Glomerular visceral epithelial cell (primary cell): ENCODE results near the gene RDH12.
"Not testable (repeated sequence)": the region's sequence is repeated elsewhere in the genome, so short reads cannot be mapped to it uniquely, and the experiment has no call there.

ENCODE experiments used
- DNase-seq: peaks from one replicate; pipeline ENCODE4 v3.0.0-alpha.2; 2016; ENCODE audit errors: extremely low spot score

RDH12 gene

DNA sequence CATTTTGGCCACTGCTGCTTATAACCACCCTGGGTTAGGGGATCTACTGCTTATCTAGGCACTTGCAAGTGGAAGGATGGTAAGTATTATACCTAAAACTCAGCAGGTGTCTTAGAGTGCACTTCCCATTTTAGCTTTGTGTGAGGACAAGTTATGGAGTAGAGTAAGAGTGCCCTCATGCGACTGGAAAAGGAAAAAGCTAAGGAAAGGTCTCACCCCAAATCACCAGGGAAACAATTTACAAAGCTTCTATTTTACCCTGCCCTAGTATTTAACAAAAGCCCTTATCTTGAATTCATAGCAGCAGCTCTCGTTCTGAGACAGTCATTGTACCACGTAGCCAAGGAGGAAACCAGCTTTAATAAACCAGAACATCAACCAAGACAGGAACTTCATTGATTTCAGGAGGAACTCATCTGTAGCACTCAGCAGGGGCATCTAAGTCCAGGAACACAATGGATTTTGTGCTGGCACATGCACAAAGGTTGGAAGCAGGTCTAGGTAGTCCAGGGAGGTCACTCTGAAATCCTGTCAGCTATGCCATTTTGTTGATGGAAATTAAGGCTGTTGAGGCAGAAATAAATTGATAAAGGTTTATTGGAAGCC, 2.9 kb downstream of the RDH12 start:
- DNase-seq: peak; percentile 63

GRCh38 chr14:67705211-67705610, 3.5 kb downstream of the RDH12 start:
- DNase-seq: no peak

- DNase-seq: not testable (repeated sequence)
Measured at GRCh38 chr14:67709346-67709745, 7.7 kb downstream of the RDH12 start.

DNA sequence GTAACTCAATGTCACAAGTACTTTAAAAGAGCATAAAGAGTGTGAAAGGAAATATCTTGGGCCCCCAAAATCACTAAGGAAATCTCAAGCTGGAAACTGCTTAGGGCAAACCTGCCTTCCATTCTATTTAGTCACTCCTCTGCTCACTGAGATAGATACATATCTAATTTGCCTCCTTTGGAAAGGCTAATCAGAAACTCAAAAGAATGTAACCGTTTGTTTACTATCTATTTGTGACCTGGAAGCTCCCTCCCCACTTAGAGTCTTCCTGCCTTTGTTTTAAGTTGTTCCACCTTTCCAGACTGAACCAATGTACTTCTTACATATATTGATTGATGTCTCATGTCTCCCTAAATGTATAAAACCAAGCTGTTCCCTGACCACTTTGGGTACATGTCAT, 8.1 kb downstream of the RDH12 start:
- DNase-seq: not testable (repeated sequence)

DNA sequence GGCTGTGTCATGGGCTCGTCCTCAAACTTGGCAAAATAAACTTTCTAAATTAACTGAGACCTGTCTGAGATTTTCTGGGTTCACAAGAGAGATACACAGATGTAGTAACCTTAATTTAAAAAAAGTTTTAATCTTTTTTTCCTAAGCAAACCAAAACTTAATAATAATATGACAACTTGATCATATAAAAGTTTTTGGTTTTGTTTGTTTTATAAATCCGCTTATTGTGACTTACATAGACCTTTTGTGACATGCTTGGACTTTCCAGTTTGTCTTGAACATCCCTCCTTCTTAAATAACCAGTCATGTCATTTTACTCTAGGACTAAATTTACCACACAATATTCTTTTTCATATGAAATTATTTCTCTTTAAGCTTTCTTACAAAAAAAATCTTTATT, 8.5 kb downstream of the RDH12 start:
- no peak for DNase-seq

DNA sequence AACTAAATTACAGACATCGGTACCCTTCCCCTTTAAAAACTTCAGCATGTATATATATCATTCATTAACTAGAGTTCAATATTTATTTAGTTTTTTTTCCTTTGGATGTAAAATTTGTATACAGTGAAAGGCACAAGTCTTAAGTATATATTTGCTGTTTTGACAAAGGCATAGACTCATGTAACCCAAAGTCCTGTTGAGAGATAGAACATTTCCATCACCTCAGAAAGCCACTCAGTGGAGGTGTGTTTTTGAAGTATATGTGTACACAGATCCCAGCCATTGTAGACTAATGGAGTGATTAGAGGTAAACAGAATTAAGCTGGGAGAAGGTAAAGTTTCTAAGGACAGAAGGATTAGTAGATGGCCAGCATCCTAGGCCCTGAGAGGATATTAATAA, 15.4 kb downstream of the RDH12 start:
- DNase-seq: no peak

- DNase-seq: no peak
Measured at GRCh38 chr14:67718265-67718664, 16.6 kb downstream of the RDH12 start.

- DNase-seq: not testable (repeated sequence)
Measured at GRCh38 chr14:67719385-67719784, 17.7 kb downstream of the RDH12 start.

- DNase-seq: no peak
Measured at GRCh38 chr14:67719866-67720265, 18.2 kb downstream of the RDH12 start.

GRCh38 chr14:67721875-67722274, 20.2 kb downstream of the RDH12 start:
- no peak for DNase-seq

GRCh38 chr14:67722293-67722692, 20.6 kb downstream of the RDH12 start:
- no peak for DNase-seq

DNA sequence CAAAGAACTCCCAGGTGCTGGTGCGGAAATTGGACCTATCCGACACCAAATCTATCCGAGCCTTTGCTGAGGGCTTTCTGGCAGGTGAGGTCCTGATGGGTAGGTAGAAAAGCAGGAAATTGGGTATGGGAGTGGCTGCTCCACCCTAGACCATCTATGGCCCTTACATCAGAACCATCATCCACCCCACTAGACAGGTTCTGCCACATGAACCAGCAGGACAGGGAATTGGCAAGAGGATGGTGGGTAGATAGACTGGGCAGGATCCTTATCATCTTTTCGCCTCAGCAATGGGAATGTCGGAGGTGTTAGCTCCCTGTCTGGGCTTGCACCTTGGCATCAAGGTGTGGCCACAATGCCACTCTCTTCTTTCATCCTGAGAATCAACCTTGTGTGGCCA, 23.5 kb downstream of the RDH12 start:
- DNase-seq: no peak

DNA sequence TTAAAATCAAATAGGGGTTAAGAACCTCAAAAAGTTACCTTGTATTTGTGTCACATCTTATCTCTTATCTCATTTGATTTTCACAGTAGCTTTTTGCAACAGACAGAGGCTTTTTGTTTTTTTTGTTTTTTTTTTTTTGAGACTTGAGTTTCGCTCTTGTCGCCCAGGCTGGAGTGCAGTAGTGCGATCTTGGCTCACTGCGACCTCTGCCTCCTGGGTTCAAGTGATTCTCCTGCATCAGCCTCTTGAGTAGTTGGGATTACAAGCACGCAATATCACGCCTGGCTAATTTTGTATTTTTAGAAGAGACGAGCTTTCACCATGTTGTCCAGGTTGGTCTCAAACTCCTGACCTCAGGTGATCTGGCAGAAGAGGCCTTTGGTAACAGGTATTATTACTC, 25.7 kb downstream of the RDH12 start:
- DNase-seq: no peak

GRCh38 chr14:67728258-67728657, 26.6 kb downstream of the RDH12 start:
- no peak for DNase-seq

DNA sequence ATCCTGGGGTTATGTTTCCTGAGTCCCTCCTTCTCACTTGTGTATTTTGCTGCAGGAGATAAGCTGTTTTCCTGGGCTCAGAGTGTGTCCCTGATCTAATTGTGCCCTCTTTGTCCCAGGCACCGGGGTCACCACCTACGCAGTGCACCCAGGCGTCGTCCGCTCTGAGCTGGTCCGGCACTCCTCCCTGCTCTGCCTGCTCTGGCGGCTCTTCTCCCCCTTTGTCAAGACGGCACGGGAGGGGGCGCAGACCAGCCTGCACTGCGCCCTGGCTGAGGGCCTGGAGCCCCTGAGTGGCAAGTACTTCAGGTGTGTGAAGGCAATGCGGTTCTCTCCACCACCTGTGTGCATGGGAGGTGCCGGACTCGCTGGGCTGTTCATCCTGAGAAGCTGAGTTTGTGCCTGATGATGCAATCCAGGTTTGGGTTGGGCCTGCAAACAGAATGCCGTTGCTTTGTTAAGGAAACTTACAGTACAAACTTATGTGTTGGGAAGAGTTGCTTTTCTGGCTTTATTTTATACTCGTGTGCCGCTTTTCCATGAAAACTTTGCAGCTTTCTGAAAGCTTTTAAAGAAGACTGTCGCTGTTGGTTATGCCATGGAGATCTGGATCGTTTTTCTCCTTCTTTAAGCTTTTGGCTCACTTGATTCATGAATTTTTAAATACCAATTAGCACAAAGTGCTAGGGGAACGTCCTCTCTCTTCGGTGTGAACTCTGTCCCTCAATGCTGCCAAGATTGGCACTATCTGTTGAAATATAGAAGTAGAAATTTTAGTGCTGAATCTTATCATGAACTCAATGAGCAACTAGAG, 27.6 kb downstream of the RDH12 start:
- no peak for DNase-seq

DNA sequence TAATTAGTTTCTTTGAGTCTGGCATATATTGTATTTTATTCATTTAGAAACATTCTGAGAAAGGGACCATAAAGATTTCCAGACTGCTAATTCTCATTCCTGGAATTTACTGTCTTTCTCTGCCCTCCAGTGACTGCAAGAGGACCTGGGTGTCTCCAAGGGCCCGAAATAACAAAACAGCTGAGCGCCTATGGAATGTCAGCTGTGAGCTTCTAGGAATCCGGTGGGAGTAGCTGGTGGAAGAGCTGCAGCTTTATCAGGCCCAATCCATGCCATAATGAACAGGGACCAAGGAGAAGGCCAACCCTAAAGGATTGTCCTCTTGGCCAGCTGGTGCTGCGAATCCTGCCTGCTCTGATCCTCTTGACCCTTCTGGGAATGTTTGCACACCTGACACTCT, 31.9 kb downstream of the RDH12 start:
- no peak for DNase-seq

DNA sequence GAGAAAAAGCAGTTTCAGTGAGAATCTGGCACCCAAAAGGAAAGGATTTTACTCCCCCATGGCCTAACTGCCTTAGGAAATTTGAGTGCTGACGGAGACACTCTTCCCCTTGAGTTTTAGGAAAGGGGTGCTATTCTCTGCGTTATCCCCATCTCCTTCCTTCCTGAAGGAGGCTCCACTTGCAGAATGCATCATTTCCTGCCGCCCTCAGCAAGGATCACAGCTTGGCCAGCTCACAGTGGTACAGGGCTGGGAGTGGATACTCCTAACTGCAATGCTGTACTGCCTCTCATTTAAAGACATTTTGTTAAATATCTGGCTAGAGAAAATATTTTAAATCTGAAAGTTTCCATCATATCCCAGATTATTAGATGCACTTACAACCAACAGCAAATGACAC, 33.0 kb downstream of the RDH12 start:
- no peak for DNase-seq

DNA sequence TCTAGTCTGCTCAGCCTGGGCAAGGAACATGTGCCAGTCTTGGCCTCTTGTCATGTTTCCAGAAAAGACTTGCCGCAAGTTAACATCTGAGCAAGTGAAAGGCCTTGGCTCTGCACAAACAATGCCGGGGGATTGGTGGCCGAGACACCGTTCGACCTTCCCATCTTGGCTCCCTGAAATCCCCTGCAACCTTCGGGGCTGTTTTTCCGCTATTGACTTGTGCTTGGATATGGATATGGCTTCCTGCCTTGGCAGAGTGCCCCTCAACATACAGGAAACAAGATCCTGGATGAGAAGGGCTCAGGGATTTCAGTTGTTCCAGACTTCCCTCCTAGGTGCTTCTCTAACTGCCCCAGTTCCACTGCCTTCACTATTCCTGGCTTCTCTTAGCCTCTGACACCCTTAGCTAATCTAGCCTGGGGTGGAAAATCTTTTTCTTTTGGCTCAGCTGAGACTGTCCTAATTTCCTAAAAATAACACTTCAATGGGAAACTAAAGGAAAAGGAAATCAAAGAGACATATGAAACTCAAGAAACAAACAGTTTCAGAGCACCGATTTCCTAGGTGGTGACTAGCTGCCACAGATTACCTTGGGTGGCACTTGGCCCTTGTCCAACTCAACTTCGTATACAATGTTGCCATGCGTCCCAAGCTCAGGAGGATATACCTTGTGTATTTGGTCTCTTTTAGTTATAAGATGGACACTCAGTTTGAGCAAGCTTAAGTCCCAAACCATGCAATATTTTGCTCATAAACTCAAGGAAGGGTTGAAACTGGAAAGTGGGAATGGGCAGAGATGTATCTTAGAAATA, 33.9 kb downstream of the RDH12 start:
- DNase-seq: no peak

GRCh38 chr14:67736771-67737170, 35.1 kb downstream of the RDH12 start:
- DNase-seq: no peak

DNA sequence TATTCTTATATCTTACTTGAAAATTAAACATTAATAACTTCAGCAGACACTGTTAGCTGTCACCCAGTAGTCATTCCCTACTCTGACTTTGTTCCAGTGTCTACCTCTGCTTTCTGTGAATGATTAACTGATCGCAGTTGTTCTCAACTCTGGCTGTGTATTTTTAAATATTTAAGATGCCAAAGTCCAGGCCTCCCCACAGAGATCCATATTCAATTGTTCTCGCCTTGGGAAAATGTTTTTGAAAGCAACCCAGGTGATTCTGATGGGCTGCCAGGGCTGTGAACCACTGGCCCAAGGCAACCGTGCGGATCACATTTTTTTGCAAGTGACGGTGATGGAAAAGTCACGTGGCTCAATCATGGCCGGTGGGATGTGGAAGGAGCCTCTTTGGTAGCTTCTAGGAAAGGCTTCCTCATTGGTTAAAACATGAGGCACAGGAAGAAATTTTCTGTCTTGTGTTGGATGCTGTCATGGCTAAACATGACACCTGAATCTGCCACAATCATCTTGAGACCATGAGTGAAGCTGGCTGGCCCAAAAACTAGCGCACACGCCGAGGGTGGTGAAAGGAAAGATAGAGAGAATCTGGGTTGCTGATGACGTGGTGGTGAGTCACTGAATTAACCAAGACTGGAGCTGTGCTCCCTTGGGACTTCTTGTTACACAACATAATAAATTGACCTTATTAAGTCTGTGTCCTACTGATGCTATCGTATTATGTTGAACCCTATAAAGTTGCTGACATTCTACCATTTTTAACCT, 37.2 kb downstream of the RDH12 start:
- DNase-seq: peak; percentile 76

- DNase-seq: no peak
Measured at GRCh38 chr14:67744046-67744445, 42.4 kb downstream of the RDH12 start.

DNA sequence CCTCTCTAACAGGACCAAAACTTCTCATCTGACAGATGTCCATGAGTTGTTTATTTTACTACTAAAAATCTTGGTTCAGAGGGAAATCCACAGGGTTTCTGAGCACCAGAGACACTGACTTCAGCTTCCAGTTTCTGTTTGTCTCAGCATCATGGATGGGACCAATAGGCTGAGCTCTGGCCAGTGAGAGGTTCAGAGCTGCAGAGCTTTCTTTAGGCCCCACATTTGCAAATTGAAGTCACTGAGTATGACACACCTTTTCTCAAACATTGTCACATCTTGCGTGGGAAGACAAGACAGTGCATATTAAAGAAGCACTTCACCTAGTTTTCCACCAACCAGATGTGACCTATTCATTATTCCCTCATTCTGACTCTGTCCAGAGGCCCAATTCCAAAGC, 45.2 kb downstream of the RDH12 start:
- DNase-seq: no peak
